Esophagus muscularis mucosa (tissue), 4 donors: Measurements from ENCODE around the gene XDH. TPM values are rescaled to one million over a fixed set of nuclear protein-coding genes. Genes with fewer than 3 reads are reported as not detected.

Experiments
- DNase-seq: peaks from one replicate; pipeline ENCODE4 v3.0.0-alpha.2; 2017; ENCODE audit errors: extremely low spot score
- H3K27ac ChIP-seq, 4 donors: fragments of 200-600 bp; sonication (generic); replicated peaks in 1 of 4; 1 replicate in 3 of 4; 2 replicates in 1 of 4; pipeline ENCODE4 v1.5.1; 2016 to 2019; ENCODE audit warnings: mild to moderate bottlenecking in 1 of 4
- H3K27me3 ChIP-seq, 4 donors: fragments of 200-600 bp; sonication (generic); one replicate each; pipeline versions ENCODE4 v1.5.1 to v1.6.0; 2016 to 2019
- H3K36me3 ChIP-seq, 4 donors: fragments of 200-600 bp; sonication (generic); one replicate each; pipeline ENCODE4 v1.5.1; 2016 to 2019
- H3K4me1 ChIP-seq, 4 donors: fragments of 200-600 bp; sonication (generic); one replicate each; pipeline ENCODE4 v1.5.1; 2016 to 2019
- H3K4me3 ChIP-seq, 4 donors: fragments of 200-600 bp; sonication (generic); 1 replicate in 2 of 4; 2 replicates in 2 of 4; pipeline ENCODE4 v1.5.1; 2016 to 2019; ENCODE audit warnings: mild to moderate bottlenecking in 4 of 4, moderate library complexity in 1 of 4
- H3K9me3 ChIP-seq, 4 donors: fragments of 200-600 bp; sonication (generic); 1 replicate in 3 of 4; 2 replicates in 1 of 4; pipeline ENCODE4 v1.5.1; 2016 to 2019
- EP300 ChIP-seq: sonication (generic); formaldehyde crosslinking; IDR thresholded peaks from one replicate; pipeline ENCODE4 v1.6.1; 2017; ENCODE audit warnings: antibody characterized with exemption
- POLR2A ChIP-seq: fragments of 450-650 bp; IDR thresholded peaks from one replicate; pipeline ENCODE4 v1.6.1; 2017; ENCODE audit warnings: antibody characterized with exemption, moderate library complexity, mild to moderate bottlenecking, low read depth
- POLR2AphosphoS5 ChIP-seq, 2 donors: sonication (generic); formaldehyde crosslinking; IDR thresholded peaks; one replicate each; pipeline ENCODE4 v1.6.1; 2017; ENCODE audit warnings: antibody characterized with exemption in 2 of 2
- WGBS: methylation state at CpG from one replicate; pipeline ENCODE4 v1.1.5; 2018; 5-methylcytosine and 5-hydroxymethylcytosine counted together
- intact Hi-C: fragments of 100-400 bp; cut with DNase I; formaldehyde crosslinking; loops from one replicate; pipeline ENCODE4 v1.15.1; 2023
- total RNA-seq, 4 donors: library from RNA; depleted of rRNA; stranded (reverse); fragments of >200 nt; gene quantifications; one replicate each; pipeline versions ENCODE4 v1.1.0 to v1.2.1, GENCODE V29; 2016
- TF ChIP-seq, protein P1 (sequence below), 3 experiments: fragments of 200-600 bp in 2 of 3; fragments of 450-650 bp in 1 of 3; sonication (generic) in 2 of 3; IDR thresholded peaks; one replicate each; pipeline ENCODE4 v1.5.1; 2017 to 2019; ENCODE audit warnings: antibody characterized with exemption in 3 of 3, mild to moderate bottlenecking in 2 of 3, moderate library complexity in 1 of 3

XDH gene
- total RNA-seq, 4 donors from 2014 or later, result 0.17 TPM; not detected in 3

DNA sequence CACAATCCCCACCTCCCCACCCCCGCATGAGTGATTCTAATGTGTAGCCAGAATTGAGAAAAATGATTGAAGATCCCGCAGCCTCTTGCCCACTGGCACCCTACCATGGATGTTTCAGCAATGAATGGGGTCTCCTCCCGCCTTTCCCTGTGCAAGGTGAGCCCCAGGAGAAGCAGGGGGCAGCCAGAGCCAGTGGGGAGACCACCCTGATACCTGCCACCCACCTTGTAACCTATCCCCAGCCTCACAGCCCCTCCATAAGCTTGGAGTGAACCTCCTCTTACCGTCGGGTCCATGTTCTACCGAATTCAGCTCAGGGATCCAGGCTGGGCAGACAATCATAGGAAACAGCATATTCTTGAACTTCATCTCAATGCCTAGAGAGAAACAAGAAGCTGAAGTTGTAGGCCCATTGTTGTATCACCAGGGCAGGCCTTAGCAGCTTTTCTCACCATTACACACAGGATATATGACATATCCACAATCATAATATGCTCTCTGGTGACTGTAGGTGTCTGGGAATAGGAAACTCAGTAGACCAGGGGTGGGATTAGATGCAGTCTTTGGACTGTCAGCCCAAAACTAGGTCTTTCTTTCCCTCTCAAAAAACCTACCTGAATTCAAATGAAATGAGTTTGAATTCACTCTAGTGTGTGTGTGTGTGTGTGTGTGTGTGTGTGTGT lies 30.9 kb downstream of the XDH start:
- no peaks in the 10 kb centered on the region for H3K9me3 ChIP-seq
- WGBS, result 92% methylated on average over 4 of the region's 6 CpGs
- peak; percentile 53 for DNase-seq
- intact Hi-C loops, result no loop called here
- no peaks in the 10 kb centered on the region for H3K4me1 ChIP-seq
- TF ChIP-seq, protein P1, sequence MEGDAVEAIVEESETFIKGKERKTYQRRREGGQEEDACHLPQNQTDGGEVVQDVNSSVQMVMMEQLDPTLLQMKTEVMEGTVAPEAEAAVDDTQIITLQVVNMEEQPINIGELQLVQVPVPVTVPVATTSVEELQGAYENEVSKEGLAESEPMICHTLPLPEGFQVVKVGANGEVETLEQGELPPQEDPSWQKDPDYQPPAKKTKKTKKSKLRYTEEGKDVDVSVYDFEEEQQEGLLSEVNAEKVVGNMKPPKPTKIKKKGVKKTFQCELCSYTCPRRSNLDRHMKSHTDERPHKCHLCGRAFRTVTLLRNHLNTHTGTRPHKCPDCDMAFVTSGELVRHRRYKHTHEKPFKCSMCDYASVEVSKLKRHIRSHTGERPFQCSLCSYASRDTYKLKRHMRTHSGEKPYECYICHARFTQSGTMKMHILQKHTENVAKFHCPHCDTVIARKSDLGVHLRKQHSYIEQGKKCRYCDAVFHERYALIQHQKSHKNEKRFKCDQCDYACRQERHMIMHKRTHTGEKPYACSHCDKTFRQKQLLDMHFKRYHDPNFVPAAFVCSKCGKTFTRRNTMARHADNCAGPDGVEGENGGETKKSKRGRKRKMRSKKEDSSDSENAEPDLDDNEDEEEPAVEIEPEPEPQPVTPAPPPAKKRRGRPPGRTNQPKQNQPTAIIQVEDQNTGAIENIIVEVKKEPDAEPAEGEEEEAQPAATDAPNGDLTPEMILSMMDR (IDR thresholded peaks at IDR 0.05), result no peak
- TF ChIP-seq POLR2A (no peak), POLR2AphosphoS5 (IDR thresholded peaks at IDR 0.05) (no peak), EP300 (no peak)
- H3K4me3 ChIP-seq, result no peak overlapping the region
- H3K36me3 ChIP-seq, result no peaks in the 10 kb centered on the region
- H3K27ac ChIP-seq, result no peak overlapping the region
- H3K27me3 ChIP-seq, result peaks cover 0 to 5% (median 0%) of the 10 kb centered on the region in 4 donors

DNA sequence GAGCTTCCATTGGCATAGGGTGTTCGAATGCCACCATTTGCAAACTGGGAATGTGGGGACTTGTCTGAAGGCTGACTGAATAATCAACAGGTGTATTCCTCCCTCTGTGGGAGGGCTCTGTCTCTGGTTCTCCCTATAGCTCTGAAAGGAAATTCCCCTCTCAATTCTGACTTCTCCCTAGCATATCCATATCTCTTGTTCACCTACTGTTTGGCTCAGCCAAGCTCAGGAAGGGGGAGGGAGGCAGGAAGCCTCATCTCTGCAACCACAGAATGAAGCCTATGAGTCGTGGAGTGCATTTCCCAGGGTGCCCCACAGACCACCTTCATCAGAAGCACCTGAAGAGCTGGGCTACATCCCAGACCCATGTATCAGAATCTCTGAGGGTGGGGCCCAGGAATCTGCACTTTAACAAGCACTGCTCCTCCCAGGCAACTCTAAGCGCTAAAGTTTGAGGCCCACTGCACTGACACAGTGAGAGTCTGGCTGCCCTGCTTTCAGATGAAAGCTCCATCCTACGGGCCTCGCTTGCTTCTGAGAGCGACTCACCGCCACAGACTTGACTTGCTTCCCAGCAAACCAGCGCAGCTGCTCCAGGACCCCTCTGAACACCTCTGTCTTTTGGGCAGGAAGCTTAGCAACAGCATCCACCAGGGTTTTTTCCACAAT lies 32.0 kb downstream of the XDH start:
- intact Hi-C loops, result no loop called here
- peaks cover 0 to 5% (median 0%) of the 10 kb centered on the region in 4 donors for H3K27me3 ChIP-seq
- no peak for TF ChIP-seq POLR2AphosphoS5 (IDR thresholded peaks at IDR 0.05)
- TF ChIP-seq, protein P1 (IDR thresholded peaks at IDR 0.05), result no peak
- TF ChIP-seq POLR2A, result no peak
- 75% methylated on average over 8 of the region's 8 CpGs for WGBS
- H3K4me1 ChIP-seq, result no peaks in the 10 kb centered on the region
- H3K9me3 ChIP-seq, result no peaks in the 10 kb centered on the region
- H3K27ac ChIP-seq, result no peak overlapping the region
- H3K4me3 ChIP-seq, result no peak overlapping the region
- no peaks in the 10 kb centered on the region for H3K36me3 ChIP-seq
- DNase-seq, result peak; percentile 80

GRCh38 chr2:31381601-31382000 lies 32.9 kb downstream of the XDH start:
- Histone ChIP-seq H3K4me1 (no peaks in the 10 kb centered on the region), H3K4me3 (no peak overlapping the region), H3K27ac (no peak overlapping the region), H3K36me3 (no peaks in the 10 kb centered on the region), H3K27me3 (peaks cover 0 to 5% (median 0%) of the 10 kb centered on the region in 4 donors), H3K9me3 (no peaks in the 10 kb centered on the region)
- intact Hi-C loops, result no loop called here
- DNase-seq, result peak; percentile 53
- no peak for TF ChIP-seq EP300
- TF ChIP-seq, protein P1 (IDR thresholded peaks at IDR 0.05), result no peak
- TF ChIP-seq POLR2AphosphoS5 (IDR thresholded peaks at IDR 0.05), result no peak
- TF ChIP-seq POLR2A, result no peak
- WGBS, result 55% methylated on average over 6 of the region's 6 CpGs

- peak; percentile 66 for DNase-seq
- no peak overlapping the region for H3K27ac ChIP-seq
- no peaks in the 10 kb centered on the region for H3K36me3 ChIP-seq
- H3K4me3 ChIP-seq, result no peak overlapping the region
- TF ChIP-seq EP300 (no peak), POLR2AphosphoS5 (IDR thresholded peaks at IDR 0.05) (no peak), POLR2A (no peak)
- TF ChIP-seq, protein P1 (IDR thresholded peaks at IDR 0.05), result no peak
- H3K4me1 ChIP-seq, result no peaks in the 10 kb centered on the region
- intact Hi-C loops, result no loop called here
- 79% methylated on average over 3 of the region's 3 CpGs for WGBS
- H3K27me3 ChIP-seq, result peaks cover 0 to 5% (median 0%) of the 10 kb centered on the region in 4 donors
- H3K9me3 ChIP-seq, result no peaks in the 10 kb centered on the region
These were observed 34.3 kb downstream of the XDH start for GRCh38 chr2:31380243-31380642.
